Keratinocyte (primary cell): ENCODE data around the gene CASTOR2.

ENCODE experiments used
- EZH2 ChIP-seq: IDR thresholded peaks from one replicate; pipeline ENCODE4 v1.6.1; 2012; ENCODE audit warnings: inconsistent platforms, mild to moderate bottlenecking, low read length, moderate library complexity
- TF ChIP-seq, protein P1 (sequence below), 3 experiments: IDR thresholded peaks in 1 of 3; conservative IDR thresholded peaks in 1 of 3; optimal IDR thresholded peaks in 1 of 3; 2 replicates in 2 of 3; 3 replicates in 1 of 3; pipeline versions ENCODE3 to v1.5.1; 2011; ENCODE audit warnings: low read length in 3 of 3, mild to moderate bottlenecking in 3 of 3, moderate library complexity in 2 of 3, control low read depth in 1 of 3, inconsistent platforms in 1 of 3; ENCODE audit not compliant: insufficient read depth in 2 of 3; ENCODE audit errors: extremely low read depth in 1 of 3

DNA sequence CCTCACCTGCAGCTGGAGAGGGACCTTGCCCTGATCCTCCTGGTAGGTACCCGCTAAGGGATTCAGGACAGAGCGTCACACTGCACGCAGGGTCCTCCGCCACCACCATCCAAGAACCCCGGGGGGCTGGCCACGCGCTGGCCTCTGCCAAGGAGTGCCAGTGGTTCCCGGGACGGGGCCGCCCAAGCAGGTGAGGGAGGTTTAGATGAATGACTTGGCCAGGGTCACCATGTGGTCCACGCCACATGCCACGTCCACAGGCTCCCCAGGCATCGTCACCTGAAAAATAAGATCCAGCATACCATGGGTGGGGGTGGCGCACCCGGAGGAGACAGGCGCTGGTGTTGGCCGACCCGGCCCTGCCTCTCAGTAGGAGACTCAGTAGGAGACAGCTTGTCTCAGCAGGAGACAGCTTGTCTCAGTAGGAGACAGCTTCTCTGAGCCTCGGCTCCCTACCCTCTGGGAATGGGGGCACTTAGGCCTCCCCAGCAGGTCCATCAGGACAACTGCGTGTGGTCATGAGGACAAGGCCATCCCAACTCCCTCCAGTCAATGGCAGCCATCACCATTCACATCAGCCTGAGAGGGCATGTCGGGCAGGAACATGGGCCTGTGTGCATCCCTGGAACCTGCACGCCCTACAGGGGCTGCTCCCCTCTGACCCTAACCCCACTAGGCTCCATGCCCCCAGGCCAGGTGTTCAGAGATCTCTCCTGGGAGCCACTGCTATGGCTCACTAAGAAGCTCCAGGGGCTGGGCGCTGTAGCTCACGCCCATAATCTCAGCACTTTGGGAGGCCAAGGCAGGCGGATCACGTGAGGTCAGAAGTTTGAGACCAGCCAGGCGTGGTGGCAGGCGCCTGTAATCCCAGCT lies 78.6 kb downstream of the CASTOR2 start:
- TF ChIP-seq EZH2, result no peak
- TF ChIP-seq, protein P1, sequence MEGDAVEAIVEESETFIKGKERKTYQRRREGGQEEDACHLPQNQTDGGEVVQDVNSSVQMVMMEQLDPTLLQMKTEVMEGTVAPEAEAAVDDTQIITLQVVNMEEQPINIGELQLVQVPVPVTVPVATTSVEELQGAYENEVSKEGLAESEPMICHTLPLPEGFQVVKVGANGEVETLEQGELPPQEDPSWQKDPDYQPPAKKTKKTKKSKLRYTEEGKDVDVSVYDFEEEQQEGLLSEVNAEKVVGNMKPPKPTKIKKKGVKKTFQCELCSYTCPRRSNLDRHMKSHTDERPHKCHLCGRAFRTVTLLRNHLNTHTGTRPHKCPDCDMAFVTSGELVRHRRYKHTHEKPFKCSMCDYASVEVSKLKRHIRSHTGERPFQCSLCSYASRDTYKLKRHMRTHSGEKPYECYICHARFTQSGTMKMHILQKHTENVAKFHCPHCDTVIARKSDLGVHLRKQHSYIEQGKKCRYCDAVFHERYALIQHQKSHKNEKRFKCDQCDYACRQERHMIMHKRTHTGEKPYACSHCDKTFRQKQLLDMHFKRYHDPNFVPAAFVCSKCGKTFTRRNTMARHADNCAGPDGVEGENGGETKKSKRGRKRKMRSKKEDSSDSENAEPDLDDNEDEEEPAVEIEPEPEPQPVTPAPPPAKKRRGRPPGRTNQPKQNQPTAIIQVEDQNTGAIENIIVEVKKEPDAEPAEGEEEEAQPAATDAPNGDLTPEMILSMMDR (optimal IDR thresholded peaks at IDR 0.05 in 1 of 3, IDR thresholded peaks at IDR 0.05 in 1 of 3, conservative IDR thresholded peaks at IDR 0.05 in 1 of 3; ENCODE audit: extremely low read depth in 1 of 3, insufficient read depth in 2 of 3, low read length in 3 of 3), result no peak
